ENCODE results near the gene AFDN.

GRCh38 chr6:168004945-168005344 lies 178.2 kb downstream of the AFDN start:
- TF ChIP-seq EZH2 (IDR thresholded peaks at IDR 0.05; ENCODE audit: borderline replicate concordance, low read depth, low read length, poor library complexity, severe bottlenecking) (no peak), CTCF (conservative IDR thresholded peaks at IDR 0.05; ENCODE audit: low read depth, low read length) (no peak)
